DOHH2 (cell line): Measurements from ENCODE around the gene OLFM1.

ENCODE experiments used
- H3F3A ChIP-seq: fragments of 200-600 bp; sonication (generic), shearing (Covaris generic); 2 replicates; pipeline ENCODE4 v1.6.0; 2016; ENCODE audit warnings: antibody characterized with exemption, mild to moderate bottlenecking; ENCODE audit not compliant: control insufficient read depth, insufficient read depth
- H3K27ac ChIP-seq: fragments of 200-600 bp; sonication (generic); 2 replicates; pipeline ENCODE4 v1.5.1; 2014; ENCODE audit warnings: low read depth, mild to moderate bottlenecking, low read length, moderate library complexity
- H3K27me3 ChIP-seq: fragments of 200-600 bp; sonication (generic); 2 replicates; pipeline ENCODE4 v1.6.1; 2014; ENCODE audit warnings: mild to moderate bottlenecking, low read length, mixed read lengths; ENCODE audit not compliant: control insufficient read depth
- H3K36me3 ChIP-seq: fragments of 200-600 bp; sonication (generic); 2 replicates; pipeline ENCODE4 v1.6.1; 2014; ENCODE audit warnings: mild to moderate bottlenecking, low read length, moderate library complexity, mixed read lengths; ENCODE audit not compliant: control insufficient read depth
- H3K4me1 ChIP-seq: fragments of 200-600 bp; sonication (generic); 2 replicates; pipeline ENCODE4 v1.6.1; 2014; ENCODE audit warnings: mild to moderate bottlenecking, low read length, mixed read lengths; ENCODE audit not compliant: control insufficient read depth
- H3K4me2 ChIP-seq: fragments of 200-600 bp; sonication (generic); 2 replicates; pipeline ENCODE4 v1.6.0; 2014; ENCODE audit warnings: mild to moderate bottlenecking, low read length, moderate library complexity
- H3K4me3 ChIP-seq: fragments of 200-600 bp; sonication (generic); 2 replicates; pipeline ENCODE4 v1.5.1; 2014; ENCODE audit warnings: mild to moderate bottlenecking, low read length, mixed read lengths
- H3K79me2 ChIP-seq: fragments of 200-600 bp; sonication (generic); 2 replicates; pipeline ENCODE4 v1.6.1; 2014; ENCODE audit warnings: mild to moderate bottlenecking, low read length, mixed read lengths; ENCODE audit not compliant: control insufficient read depth
- H3K9me2 ChIP-seq: fragments of 200-600 bp; sonication (generic); replicated peaks from 2 replicates; pipeline ENCODE4 v1.6.1; 2014; ENCODE audit warnings: mild to moderate bottlenecking, low read length, mixed read lengths; ENCODE audit not compliant: control insufficient read depth
- H3K9me3 ChIP-seq: fragments of 200-600 bp; sonication (generic); 2 replicates; pipeline ENCODE4 v1.6.1; 2014; ENCODE audit warnings: antibody characterized with exemption, low read length, mixed read lengths; ENCODE audit not compliant: control insufficient read depth, insufficient read depth
- H4K20me1 ChIP-seq: fragments of 200-600 bp; sonication (generic); 2 replicates; pipeline ENCODE4 v1.6.0; 2014; ENCODE audit warnings: low read depth, mild to moderate bottlenecking, antibody characterized with exemption, low read length, moderate library complexity; ENCODE audit not compliant: control insufficient read depth, insufficient read depth
- CTCF ChIP-seq: fragments of 200-600 bp; sonication (generic); IDR thresholded peaks from one replicate; pipeline ENCODE4 v1.5.1; 2014; ENCODE audit warnings: antibody characterized with exemption, mild to moderate bottlenecking, low read depth, low read length; ENCODE audit not compliant: poor library complexity, severe bottlenecking
- EZH2phosphoT487 ChIP-seq: fragments of 200-600 bp; sonication (generic); IDR thresholded peaks from 2 replicates; pipeline ENCODE4 v1.6.1; 2017; ENCODE audit warnings: borderline replicate concordance, mild to moderate bottlenecking, antibody characterized with exemption, low read length, moderate library complexity, mixed read lengths

OLFM1 gene

GRCh38 chr9:135132008-135132407 is 44.5 kb downstream of the OLFM1 start:
- TF ChIP-seq CTCF (no peak), EZH2phosphoT487 (no peak)
- no peak overlapping the region for H3K27ac ChIP-seq
- no peaks in the 10 kb centered on the region for H3K79me2 ChIP-seq
- H3F3A ChIP-seq, result no peaks in the 10 kb centered on the region
- H3K4me2 ChIP-seq, result no peak overlapping the region
- H3K9me3 ChIP-seq, result peaks cover 14% of the 10 kb centered on the region; the same call in 1 of the 2 replicates
- H3K9me2 ChIP-seq, result no peaks in the 10 kb centered on the region
- no peaks in the 10 kb centered on the region for H3K36me3 ChIP-seq
- H3K27me3 ChIP-seq, result no peaks in the 10 kb centered on the region
- H3K4me1 ChIP-seq, result 0 out of 2 replicates have a peak, but pooled peaks cover 4% of the 10 kb centered on the region
- H3K4me3 ChIP-seq, result no peak overlapping the region
- H4K20me1 ChIP-seq, result no peaks in the 10 kb centered on the region

GRCh38 chr9:135134268-135135022 is 47.0 kb downstream of the OLFM1 start:
- Histone ChIP-seq H3K9me3 (peaks cover 12% of the 10 kb centered on the region; the same call in 1 of the 2 replicates), H3K4me1 (0 out of 2 replicates have a peak, but pooled peaks cover 4% of the 10 kb centered on the region), H3K36me3 (no peaks in the 10 kb centered on the region), H3K4me3 (no peak overlapping the region), H3K79me2 (no peaks in the 10 kb centered on the region), H3F3A (no peaks in the 10 kb centered on the region), H4K20me1 (no peaks in the 10 kb centered on the region), H3K27me3 (no peaks in the 10 kb centered on the region), H3K27ac (no peak overlapping the region), H3K4me2 (no peak overlapping the region), H3K9me2 (no peaks in the 10 kb centered on the region)
- TF ChIP-seq EZH2phosphoT487 (no peak), CTCF (no peak)

- Histone ChIP-seq H3K9me3 (peaks cover 4% of the 10 kb centered on the region; the same call in 1 of the 2 replicates), H3F3A (no peaks in the 10 kb centered on the region), H4K20me1 (no peaks in the 10 kb centered on the region), H3K36me3 (no peaks in the 10 kb centered on the region), H3K27me3 (no peaks in the 10 kb centered on the region), H3K9me2 (no peaks in the 10 kb centered on the region), H3K79me2 (no peaks in the 10 kb centered on the region), H3K4me2 (no peak overlapping the region), H3K27ac (no peak overlapping the region), H3K4me1 (0 out of 2 replicates have a peak, but pooled peaks cover 1% of the 10 kb centered on the region), H3K4me3 (no peak overlapping the region)
- TF ChIP-seq EZH2phosphoT487 (no peak), CTCF (no peak)
Observed at GRCh38 chr9:135135171-135135928, 47.9 kb downstream of the OLFM1 start.
